Glomerular endothelial cell (primary cell): ENCODE results near the gene CENPE. TPM values are rescaled to one million over a fixed set of nuclear protein-coding genes. Genes with fewer than 3 reads are reported as not detected.

ENCODE experiments used
- DNase-seq: peaks from one replicate; pipeline ENCODE4 v3.0.0-alpha.2; 2011; ENCODE audit warnings: low read depth, low spot score; ENCODE audit errors: extremely low read depth
- total RNA-seq: library from RNA; depleted of rRNA; stranded (reverse); fragments of >200 nt; gene quantifications from 2 replicates; pipeline ENCODE4 v1.2.3, GENCODE V29; 2015

Gene CENPE
- total RNA-seq, 1 donor from 2014 or later: 8.1 TPM

DNA sequence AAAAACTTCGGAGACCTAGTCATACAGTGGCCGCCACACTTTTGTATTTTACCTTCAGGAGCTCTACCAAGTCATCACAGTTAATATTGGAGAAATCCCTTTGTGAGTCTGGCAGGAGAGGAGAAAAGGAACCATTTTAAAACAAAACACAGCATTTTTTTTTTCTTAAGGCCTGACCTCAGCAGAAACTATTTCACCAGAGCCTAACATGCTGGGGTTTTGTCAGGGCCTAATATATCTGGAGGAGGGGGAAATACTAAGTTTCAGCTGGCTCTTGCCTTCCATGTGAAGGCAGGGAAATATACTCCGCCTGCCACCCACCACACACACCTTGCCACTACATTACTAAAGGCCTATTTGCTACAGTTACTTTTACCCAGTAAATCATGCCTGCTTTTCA lies 72.0 kb downstream of the CENPE start:
- DNase-seq: no peak

- no peak for DNase-seq
These were observed 75.0 kb downstream of the CENPE start for GRCh38 chr4:103123114-103123513.

DNA sequence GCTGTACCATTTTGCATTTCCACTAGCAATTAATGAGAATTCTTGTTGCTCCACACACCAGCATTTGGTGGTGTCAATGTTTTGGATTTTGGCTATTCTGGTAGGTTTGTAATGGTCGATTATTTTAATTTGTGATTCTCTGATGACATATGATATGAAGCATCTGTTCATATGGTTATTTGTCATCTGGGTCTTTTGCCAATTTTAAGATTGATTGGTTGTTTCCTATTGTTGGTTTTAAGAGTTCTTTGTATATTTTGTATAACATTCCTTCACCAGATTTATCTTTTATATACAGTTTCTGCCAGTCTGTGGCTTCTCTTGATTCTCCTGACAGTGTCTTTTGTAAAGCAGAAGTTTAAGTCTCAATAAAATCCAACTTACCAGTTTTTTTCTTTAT lies 80.0 kb downstream of the CENPE start:
- DNase-seq: no peak

- DNase-seq: no peak
These were observed 86.5 kb downstream of the CENPE start for GRCh38 chr4:103111598-103111997.

GRCh38 chr4:103108542-103108941 lies 89.6 kb downstream of the CENPE start:
- DNase-seq: no peak

DNA sequence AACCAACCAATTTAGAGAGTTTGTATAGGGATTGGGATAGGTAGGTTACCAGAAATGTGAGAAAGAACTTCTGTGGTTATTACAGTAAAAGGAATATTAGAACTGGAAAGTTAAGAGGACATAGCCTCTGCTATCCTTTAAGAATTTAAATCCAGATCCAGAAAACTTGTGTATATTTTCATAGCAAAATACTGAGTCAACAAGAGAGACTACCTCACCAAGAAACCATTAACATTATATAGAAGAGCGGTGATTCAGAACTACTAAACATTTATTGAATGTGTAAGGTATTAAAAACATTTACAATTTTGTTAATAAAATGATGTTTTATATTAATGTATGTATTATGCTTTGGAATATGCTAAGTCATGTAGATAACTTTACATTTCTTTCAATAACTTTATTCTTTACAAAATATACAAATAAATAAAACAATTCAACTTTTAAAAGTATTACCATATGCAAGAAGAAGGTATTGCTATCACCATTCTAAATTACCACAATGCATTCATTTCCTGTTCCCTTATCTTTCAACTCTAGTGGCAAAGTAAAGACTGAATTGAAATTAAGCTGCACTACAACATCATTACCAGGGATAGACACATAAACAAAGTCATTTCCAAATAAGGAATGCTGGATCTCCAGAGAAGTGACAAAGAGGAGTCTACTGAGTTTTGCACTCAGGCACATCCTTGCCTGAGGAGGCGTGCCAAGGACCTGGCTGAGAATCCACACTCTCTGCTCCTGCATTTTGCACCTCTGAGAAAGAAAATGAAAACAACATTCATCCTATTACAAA lies 92.4 kb downstream of the CENPE start:
- DNase-seq: no peak

DNA sequence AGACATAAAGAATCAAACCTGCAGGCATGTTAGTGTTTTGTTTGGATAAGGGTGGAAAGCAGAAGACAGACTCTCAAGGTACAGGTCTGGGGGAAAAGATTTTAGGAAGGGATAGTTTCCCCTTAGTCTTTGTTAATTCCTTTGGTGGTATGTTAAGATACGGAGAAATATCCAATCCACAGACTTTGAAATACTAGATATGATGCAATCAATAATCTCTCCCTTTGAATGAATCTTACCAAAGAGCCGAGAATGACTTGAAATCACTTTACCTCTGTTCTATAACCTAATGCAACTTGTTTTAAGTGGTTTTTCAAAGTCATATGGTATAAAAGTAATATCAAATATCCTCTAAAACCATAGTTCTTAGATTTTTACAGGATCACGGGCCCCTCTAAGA lies 93.3 kb downstream of the CENPE start:
- no peak for DNase-seq

GRCh38 chr4:103100691-103101090 lies 97.5 kb downstream of the CENPE start:
- DNase-seq: no peak

GRCh38 chr4:103099691-103100392 lies 98.3 kb downstream of the CENPE start, which contains the start of gene BDH2:
Gene BDH2, minus strand, starts transcription at chr4:103099834. Its CDS starts 3,580 bp downstream, at chr4:103096254.
- peak; percentile 90 for DNase-seq

GRCh38 chr4:103098756-103099440 lies 99.2 kb downstream of the CENPE start:
- DNase-seq: no peak

DNA sequence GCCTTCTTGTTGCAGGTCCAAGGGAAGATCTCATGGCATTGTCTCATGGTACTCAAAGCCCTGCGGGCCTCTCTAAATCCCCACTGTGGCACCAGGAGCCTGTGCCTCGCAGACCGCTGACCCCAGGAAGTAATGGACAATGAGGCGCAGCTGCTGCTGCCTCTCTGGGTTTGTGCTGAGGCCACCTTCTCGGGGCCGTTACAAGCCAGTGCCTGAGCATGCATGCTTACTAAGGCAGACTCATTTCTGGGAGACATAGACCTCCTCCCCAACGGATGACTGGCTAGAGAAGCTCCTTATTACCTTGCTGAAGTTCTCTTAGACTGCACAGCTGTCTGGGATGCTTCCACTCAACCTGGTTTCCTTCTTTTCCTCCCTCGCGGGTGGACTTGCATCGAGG lies 99.8 kb downstream of the CENPE start:
- DNase-seq: no peak

DNA sequence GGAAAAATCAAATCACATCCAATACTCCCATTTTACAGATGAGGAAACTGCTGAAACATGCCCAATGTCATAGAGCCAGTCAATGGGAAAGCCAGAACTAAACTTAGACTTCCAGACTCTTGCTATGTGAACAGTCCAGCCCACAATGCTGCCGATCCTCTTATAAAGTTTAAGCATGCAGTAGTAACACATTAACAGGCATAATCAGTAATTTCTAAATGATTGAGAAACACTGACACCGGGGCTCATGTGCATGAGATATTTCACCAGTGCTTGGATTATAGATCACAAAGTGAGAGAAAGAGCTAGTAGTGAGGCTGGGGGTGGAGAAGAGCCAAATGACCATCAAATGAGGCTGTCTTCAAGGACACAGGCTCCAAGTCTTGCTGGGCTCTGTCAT lies 101.0 kb downstream of the CENPE start:
- no peak for DNase-seq

- no peak for DNase-seq
These were observed 103.1 kb downstream of the CENPE start for GRCh38 chr4:103095080-103095479.

DNA sequence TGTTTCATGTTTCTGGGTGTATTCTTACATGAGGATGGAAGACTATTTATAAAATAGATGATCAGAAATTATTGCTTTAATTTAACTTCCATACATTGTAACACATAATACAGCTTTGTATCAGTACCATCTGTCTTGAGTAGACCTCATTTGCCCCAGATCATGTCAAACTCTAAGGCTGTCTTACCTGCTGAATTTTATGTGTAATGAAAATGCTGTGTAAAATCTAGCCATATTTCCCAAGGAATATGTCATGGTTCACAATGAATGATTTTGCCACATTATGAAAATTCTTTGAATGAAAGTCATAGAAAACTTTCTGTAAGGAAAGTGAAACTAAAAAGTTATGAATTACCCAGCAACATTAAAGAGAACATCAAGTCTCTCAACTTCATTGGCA lies 105.9 kb downstream of the CENPE start:
- DNase-seq: no peak

DNA sequence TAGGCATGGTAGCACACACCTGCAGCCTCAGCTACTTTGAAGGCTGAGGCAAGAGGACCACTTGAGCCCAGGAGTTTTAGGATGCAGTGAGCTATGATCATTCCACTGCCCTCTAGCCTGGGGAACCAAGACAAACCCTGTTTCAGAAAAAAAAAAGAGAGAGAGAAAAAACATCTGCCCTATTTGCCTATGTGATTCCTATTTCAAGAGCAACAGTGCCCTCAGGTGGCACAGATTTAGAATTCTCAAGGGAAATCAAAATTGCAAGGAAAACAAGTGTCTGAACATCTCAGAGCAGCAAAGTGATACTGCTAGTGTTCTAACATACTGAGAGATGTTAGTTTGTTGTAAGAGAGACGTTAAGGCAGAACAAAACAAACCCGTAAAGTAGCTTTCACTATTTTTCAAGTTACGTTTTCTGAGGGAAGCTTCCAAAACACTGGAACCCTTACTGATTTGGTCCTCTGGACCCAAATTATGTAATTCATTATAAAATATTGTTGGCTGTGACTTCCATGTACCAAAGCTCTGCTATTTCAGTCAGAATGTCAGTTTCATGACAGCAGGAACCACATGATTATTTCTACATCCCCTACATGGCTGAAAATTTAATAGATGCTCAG lies 106.4 kb downstream of the CENPE start:
- no peak for DNase-seq

DNA sequence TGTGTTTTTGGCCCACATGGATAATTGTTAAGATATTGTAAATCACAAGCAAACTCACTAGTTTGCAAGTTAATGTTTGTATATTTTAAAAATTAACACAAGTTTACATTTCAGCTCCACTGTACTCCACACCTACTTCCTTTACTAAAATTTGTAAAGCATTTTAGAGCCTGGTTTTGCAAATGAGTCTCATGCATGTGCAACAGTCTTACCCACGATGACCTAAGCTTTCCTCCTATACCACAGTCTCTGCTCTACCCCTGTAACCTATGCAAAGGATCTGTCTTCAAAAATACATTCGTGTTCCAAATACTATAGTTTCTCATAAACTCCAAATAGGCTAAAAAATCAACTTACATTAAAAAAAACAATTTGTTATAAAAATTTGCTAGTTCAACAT lies 108.7 kb downstream of the CENPE start:
- no peak for DNase-seq

GRCh38 chr4:103086551-103086950 lies 111.6 kb downstream of the CENPE start:
- no peak for DNase-seq

GRCh38 chr4:103085555-103086196 lies 112.5 kb downstream of the CENPE start:
- DNase-seq: no peak

GRCh38 chr4:103079621-103080020 lies 118.5 kb downstream of the CENPE start:
- DNase-seq: no peak

DNA sequence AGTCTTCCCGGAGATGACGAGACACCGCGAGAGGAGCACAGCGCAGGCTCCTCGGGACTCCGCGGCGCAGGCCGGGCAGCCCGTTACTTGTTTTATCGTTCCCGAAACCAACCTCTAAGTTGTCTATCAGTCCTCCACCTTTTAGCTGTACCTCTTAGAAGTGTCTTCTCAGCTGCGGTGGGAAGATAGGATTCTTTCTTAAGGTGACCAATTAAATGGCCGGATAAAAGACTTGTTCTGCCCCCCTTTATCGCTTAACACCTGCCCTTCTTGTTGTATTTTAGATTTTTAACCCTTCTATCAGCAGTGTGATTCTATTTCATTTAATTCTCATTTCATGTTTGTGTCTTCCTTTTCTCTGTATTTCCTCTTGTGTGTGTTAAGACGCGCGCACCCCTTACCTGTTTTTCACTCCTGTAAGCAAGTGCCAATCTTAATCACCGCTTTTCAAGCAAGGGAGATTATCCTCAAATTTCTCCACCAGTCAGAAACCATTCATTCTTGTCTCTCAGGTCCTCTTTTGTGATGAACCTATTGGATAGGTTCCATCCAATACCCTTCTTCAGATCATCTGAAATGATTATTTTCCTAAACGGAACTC lies 121.3 kb downstream of the CENPE start, which contains the start of gene SLC9B2:
Gene SLC9B2 (minus strand): TSS at position 15 of the 601 bp plus-strand sequence. CDS start 9,211 bp downstream, outside the sequence.
- DNase-seq: no peak
